Glutamatergic neuron (in vitro differentiated cells): ENCODE results near the gene RWDD1. TPM values are rescaled to one million over a fixed set of nuclear protein-coding genes. Genes with fewer than 3 reads are reported as not detected.

Experiments
- DNase-seq: peaks from one replicate; pipeline ENCODE4 v3.0.0; 2022
- H3K27ac Mint-ChIP-seq: one replicate; pipeline ENCODE4 v1.8.0; 2020; ENCODE audit warnings: mild to moderate bottlenecking, mixed read lengths, inconsistent platforms; ENCODE audit not compliant: unreplicated experiment
- H3K27me3 Mint-ChIP-seq: one replicate; pipeline ENCODE4 v1.8.0; 2020; ENCODE audit warnings: mild to moderate bottlenecking, moderate library complexity, mixed read lengths, inconsistent platforms; ENCODE audit not compliant: unreplicated experiment
- H3K36me3 Mint-ChIP-seq: one replicate; pipeline ENCODE4 v1.8.0; 2020; ENCODE audit warnings: mild to moderate bottlenecking, mixed read lengths, inconsistent platforms; ENCODE audit not compliant: unreplicated experiment
- H3K4me1 Mint-ChIP-seq: one replicate; pipeline ENCODE4 v1.8.0; 2020; ENCODE audit warnings: mild to moderate bottlenecking, low read depth, mixed read lengths, inconsistent platforms; ENCODE audit not compliant: unreplicated experiment
- H3K4me3 Mint-ChIP-seq: one replicate; pipeline ENCODE4 v1.8.0; 2020; ENCODE audit warnings: mild to moderate bottlenecking, mixed read lengths, inconsistent platforms; ENCODE audit not compliant: unreplicated experiment
- H3K9me3 Mint-ChIP-seq: one replicate; pipeline ENCODE4 v1.8.0; 2020; ENCODE audit warnings: mild to moderate bottlenecking, moderate library complexity, mixed read lengths, inconsistent platforms; ENCODE audit not compliant: unreplicated experiment
- total RNA-seq: library from RNA; stranded (reverse); fragmentation: NEBNext Ultra II Directional; extraction: Animal tissue kit (Norgen Biotek cat#: 25700); gene quantifications from one replicate; pipeline ENCODE4 v1.2.1, GENCODE V29; 2021; ENCODE audit not compliant: unreplicated experiment
- TF ChIP-seq, protein P1 (sequence below): fragments of 200-600 bp; sonication (generic); IDR thresholded peaks from one replicate; pipeline ENCODE4 v1.5.0; 2021; ENCODE audit not compliant: partially characterized antibody, unreplicated experiment

The RWDD1 gene
- total RNA-seq, 1 donor from 2014 or later, result 47.4 TPM

DNA sequence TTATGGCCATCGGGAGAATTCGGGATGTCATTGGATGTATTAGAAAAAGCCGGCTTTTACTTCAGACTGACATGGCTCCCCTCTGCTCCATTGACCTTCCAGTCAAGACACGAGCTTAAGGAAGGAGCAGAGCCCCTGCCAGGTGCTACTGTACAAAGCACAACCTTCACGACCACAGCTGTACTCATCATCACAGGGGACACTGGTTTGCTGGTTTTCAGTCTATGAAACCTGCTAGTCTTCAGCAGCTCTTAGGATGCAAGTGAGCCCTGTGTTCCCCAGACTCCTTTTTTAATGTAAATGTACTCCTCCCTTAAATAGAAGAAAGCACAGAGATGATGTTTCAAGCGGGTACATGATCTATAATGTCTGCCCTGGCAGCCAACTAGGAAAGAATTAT, 23.9 kb upstream of the RWDD1 start:
- no peaks in the 10 kb centered on the region for H3K36me3 Mint-ChIP-seq
- TF ChIP-seq, protein P1, sequence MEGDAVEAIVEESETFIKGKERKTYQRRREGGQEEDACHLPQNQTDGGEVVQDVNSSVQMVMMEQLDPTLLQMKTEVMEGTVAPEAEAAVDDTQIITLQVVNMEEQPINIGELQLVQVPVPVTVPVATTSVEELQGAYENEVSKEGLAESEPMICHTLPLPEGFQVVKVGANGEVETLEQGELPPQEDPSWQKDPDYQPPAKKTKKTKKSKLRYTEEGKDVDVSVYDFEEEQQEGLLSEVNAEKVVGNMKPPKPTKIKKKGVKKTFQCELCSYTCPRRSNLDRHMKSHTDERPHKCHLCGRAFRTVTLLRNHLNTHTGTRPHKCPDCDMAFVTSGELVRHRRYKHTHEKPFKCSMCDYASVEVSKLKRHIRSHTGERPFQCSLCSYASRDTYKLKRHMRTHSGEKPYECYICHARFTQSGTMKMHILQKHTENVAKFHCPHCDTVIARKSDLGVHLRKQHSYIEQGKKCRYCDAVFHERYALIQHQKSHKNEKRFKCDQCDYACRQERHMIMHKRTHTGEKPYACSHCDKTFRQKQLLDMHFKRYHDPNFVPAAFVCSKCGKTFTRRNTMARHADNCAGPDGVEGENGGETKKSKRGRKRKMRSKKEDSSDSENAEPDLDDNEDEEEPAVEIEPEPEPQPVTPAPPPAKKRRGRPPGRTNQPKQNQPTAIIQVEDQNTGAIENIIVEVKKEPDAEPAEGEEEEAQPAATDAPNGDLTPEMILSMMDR, result no peak
- H3K27me3 Mint-ChIP-seq, result no peaks in the 10 kb centered on the region
- H3K9me3 Mint-ChIP-seq, result no peaks in the 10 kb centered on the region
- no peak overlapping the region for H3K4me3 Mint-ChIP-seq
- no peaks in the 10 kb centered on the region for H3K4me1 Mint-ChIP-seq
- DNase-seq, result no peak
- no peak overlapping the region for H3K27ac Mint-ChIP-seq

DNA sequence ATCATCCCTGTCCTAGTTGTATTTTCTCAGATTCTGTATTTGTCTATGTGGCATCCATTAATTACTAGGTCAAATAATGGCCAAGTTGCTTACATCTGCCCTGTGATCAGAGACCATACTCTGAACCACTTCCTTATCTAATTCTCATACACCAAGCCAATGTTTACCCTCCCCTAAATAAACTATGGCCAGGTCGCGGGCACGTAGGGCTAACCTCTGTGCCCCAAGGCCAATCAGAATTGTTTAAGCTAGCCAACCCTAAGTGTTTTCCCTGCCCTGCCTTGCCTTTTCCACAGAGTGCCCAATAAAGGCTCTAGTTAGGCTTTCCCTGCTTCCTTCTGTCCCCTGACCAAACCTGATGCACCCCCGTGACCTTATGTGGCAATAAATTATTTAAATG, 20.5 kb upstream of the RWDD1 start:
- no peak for DNase-seq
- no peak overlapping the region for H3K27ac Mint-ChIP-seq
- no peaks in the 10 kb centered on the region for H3K27me3 Mint-ChIP-seq
- no peaks in the 10 kb centered on the region for H3K9me3 Mint-ChIP-seq
- no peak overlapping the region for H3K4me3 Mint-ChIP-seq
- H3K4me1 Mint-ChIP-seq, result no peaks in the 10 kb centered on the region
- TF ChIP-seq, protein P1, result no peak
- H3K36me3 Mint-ChIP-seq, result no peaks in the 10 kb centered on the region

DNA sequence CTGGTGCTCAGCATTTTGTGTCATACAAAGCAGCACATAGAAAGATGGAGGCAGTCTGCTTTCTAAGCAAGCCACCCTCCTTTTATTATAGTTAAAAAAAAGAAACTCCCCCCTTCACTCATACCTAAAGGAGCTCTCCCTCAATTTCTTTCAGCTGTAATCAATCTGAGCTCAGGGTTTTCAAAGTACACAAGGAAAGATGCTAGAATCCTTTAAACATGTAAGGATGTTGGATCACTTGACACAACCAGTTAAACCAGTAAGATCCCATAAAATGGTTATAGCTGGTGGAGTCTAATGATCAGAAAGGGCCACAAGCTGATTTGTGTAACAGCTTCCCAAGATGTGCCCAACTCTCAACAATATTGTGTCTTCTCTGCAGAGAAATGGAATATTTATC, 17.9 kb upstream of the RWDD1 start, which contains the start of gene CALHM4:
TSS of gene CALHM4 (plus strand) at position 301 of the 400 bp plus-strand sequence. CDS start at position 344, 43 bp downstream.
- Mint-ChIP-seq H3K9me3 (no peaks in the 10 kb centered on the region), H3K36me3 (no peaks in the 10 kb centered on the region), H3K27ac (no peak within 1 kb of the TSS), H3K27me3 (peaks cover 2% of the 10 kb centered on the region), H3K4me1 (no peaks in the 10 kb centered on the region), H3K4me3 (no peak within 1 kb of the TSS)
- no peak for DNase-seq
- TF ChIP-seq, protein P1, result no peak

DNA sequence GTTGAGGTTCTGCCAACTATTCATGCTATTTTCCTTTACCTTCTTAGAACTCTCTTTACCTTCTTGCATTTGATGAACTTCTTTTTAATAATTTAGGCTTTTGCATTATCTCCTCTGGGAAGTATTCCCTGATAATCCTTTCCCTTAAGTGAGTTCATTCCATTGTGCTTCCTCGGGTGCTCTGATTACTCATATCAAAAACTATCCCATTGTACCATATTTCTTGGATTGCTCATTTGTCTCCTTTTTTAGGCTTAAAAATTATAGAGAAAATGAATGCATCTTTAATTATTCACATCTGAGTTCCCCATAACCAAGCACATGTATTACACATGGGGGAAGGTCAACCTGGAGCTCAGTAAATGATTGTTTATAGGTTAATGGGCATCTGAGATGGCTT, 15.2 kb upstream of the RWDD1 start:
- H3K4me1 Mint-ChIP-seq, result no peaks in the 10 kb centered on the region
- H3K9me3 Mint-ChIP-seq, result no peaks in the 10 kb centered on the region
- peaks cover 2% of the 10 kb centered on the region for H3K27me3 Mint-ChIP-seq
- no peak overlapping the region for H3K27ac Mint-ChIP-seq
- TF ChIP-seq, protein P1, result no peak
- H3K4me3 Mint-ChIP-seq, result no peak overlapping the region
- DNase-seq, result no peak
- H3K36me3 Mint-ChIP-seq, result no peaks in the 10 kb centered on the region

- no peaks in the 10 kb centered on the region for H3K36me3 Mint-ChIP-seq
- H3K27me3 Mint-ChIP-seq, result peaks cover 2% of the 10 kb centered on the region
- DNase-seq, result no peak
- no peak overlapping the region for H3K27ac Mint-ChIP-seq
- peaks cover 2% of the 10 kb centered on the region for H3K4me1 Mint-ChIP-seq
- H3K9me3 Mint-ChIP-seq, result no peaks in the 10 kb centered on the region
- TF ChIP-seq, protein P1, result no peak
- H3K4me3 Mint-ChIP-seq, result no peak overlapping the region
Observed at GRCh38 chr6:116556814-116557415, 14.4 kb upstream of the RWDD1 start.
